Jurkat, Clone E6-1 (cell line): ENCODE data around the gene DGCR2.
"Not testable (repeated sequence)": the region's sequence is repeated elsewhere in the genome, so short reads cannot be mapped to it uniquely, and the experiment has no call there.

ENCODE experiments used
- DNase-seq: peaks from one replicate; pipeline ENCODE4 v3.0.0-alpha.2; 2011; ENCODE audit warnings: low read depth, low spot score
- H3K4me3 ChIP-seq: 2 replicates; pipeline ENCODE4 v1.5.1; 2011; ENCODE audit warnings: mild to moderate bottlenecking, low read length, control low read depth, moderate library complexity

The DGCR2 gene

GRCh38 chr22:19088866-19089595 lies 33.2 kb downstream of the DGCR2 start:
- H3K4me3 ChIP-seq: no peak overlapping the region
- DNase-seq: no peak

DNA sequence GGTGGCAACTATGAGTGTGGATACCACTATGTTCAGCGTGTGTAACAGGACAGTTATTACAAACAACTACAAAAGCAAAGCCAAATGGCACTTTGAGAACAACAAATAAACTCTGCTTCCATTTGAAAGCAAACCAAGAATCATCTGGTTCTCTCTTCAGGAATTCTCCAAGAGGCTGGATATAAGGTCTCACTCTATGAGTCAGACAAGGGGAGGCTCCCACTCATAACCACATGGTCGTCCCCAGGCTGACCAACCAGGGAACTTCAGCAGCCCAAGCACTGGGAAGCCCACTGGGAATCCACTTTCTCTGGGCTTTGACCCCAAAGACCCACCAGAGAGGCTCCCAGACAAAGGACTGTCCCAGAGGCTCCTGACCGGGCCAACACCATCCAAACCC lies 35.3 kb downstream of the DGCR2 start:
- no peak overlapping the region for H3K4me3 ChIP-seq
- no peak for DNase-seq

DNA sequence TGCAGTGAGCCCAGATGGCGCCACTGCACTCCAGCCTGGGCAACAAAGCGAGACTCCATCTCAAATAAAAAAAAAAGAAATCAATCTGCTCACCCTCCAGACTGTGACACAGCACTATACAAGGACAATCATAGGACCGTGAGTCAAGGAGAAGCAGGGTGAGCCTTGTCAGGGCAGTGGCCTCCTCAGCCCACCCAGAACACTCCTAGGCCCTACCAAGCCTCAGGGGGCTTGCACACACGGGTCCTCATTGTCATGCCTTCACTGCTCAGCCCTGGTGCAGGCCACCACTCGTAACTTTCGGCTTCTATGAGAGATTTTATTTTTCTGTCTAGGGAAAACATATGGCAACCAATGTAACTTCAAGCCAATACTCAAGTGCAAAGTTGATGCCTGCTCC lies 35.8 kb downstream of the DGCR2 start:
- H3K4me3 ChIP-seq: no peak overlapping the region
- DNase-seq: no peak

GRCh38 chr22:19085233-19085718 lies 36.9 kb downstream of the DGCR2 start:
- H3K4me3 ChIP-seq: no peak overlapping the region
- no peak for DNase-seq

- DNase-seq, H3K4me3 ChIP-seq: not testable (repeated sequence)
These were observed 37.6 kb downstream of the DGCR2 start for GRCh38 chr22:19084586-19084985.

DNA sequence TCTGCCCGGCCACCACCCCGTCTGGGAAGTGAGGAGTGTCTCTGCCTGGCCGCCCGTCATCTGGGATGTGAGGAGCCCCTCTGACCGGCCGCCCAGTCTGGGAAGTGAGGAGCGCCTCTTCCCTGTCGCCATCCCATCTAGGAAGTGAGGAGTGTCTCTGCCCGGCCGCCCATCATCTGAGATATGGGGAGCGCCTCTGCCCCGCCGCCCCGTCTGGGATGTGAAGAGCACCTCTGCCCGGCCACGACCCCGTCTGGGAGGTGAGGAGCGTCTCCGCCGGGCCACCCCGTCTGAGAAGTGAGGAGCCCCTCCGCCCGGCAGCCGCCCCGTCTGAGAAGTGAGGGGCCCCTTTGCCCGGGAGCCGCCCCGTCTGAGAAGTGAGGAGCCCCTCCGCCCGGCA lies 38.1 kb downstream of the DGCR2 start:
- H3K4me3 ChIP-seq, DNase-seq: not testable (repeated sequence)

- DNase-seq: no peak
- H3K4me3 ChIP-seq: no peak overlapping the region
These were observed 39.4 kb downstream of the DGCR2 start for GRCh38 chr22:19082793-19083192.

DNA sequence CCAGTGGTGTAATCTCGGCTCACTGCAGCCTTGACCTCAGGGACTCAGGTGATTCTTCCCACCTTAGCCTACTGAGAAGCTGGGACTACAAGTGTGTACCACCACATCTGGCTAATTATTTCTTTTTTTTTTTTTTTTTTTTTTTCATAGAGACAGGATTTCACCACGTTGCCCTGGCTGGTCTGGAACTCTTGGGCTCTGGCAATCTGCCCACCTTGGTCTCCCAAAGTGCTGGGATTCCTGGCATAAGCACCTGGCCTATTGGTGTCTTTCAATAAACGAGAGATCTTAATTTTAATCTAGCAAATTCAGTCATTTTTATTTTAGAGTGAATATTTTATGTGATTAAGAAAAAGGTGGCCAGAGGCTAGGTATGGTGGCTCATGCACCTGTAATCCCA lies 40.1 kb downstream of the DGCR2 start:
- no peak overlapping the region for H3K4me3 ChIP-seq
- DNase-seq: no peak

GRCh38 chr22:19081351-19081750 lies 40.9 kb downstream of the DGCR2 start:
- no peak overlapping the region for H3K4me3 ChIP-seq
- no peak for DNase-seq

GRCh38 chr22:19080853-19081252 lies 41.4 kb downstream of the DGCR2 start:
- DNase-seq: no peak
- H3K4me3 ChIP-seq: no peak overlapping the region

GRCh38 chr22:19079691-19080090 lies 42.5 kb downstream of the DGCR2 start:
- H3K4me3 ChIP-seq: no peak overlapping the region
- no peak for DNase-seq

DNA sequence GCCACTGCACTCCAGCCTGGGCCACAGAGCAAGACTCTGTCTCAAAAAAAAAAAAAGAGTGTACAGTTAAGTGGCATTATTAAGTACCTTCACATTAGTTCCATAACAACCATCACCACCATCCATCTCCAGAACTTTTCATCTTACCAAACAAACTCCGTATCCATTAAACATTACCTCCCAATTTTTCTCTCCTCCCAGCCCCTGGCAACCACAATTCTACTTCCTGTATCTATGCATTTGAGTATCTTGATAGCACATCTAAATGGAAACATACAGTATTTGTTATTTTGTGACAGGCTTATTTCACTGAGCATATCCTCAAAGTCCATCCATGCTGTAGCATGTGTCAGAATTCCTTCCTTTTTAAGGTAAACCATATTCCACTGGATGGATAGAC lies 46.8 kb downstream of the DGCR2 start:
- DNase-seq: no peak
- H3K4me3 ChIP-seq: no peak overlapping the region

GRCh38 chr22:19072853-19073252 lies 49.4 kb downstream of the DGCR2 start:
- not testable (repeated sequence) for H3K4me3 ChIP-seq, DNase-seq

DNA sequence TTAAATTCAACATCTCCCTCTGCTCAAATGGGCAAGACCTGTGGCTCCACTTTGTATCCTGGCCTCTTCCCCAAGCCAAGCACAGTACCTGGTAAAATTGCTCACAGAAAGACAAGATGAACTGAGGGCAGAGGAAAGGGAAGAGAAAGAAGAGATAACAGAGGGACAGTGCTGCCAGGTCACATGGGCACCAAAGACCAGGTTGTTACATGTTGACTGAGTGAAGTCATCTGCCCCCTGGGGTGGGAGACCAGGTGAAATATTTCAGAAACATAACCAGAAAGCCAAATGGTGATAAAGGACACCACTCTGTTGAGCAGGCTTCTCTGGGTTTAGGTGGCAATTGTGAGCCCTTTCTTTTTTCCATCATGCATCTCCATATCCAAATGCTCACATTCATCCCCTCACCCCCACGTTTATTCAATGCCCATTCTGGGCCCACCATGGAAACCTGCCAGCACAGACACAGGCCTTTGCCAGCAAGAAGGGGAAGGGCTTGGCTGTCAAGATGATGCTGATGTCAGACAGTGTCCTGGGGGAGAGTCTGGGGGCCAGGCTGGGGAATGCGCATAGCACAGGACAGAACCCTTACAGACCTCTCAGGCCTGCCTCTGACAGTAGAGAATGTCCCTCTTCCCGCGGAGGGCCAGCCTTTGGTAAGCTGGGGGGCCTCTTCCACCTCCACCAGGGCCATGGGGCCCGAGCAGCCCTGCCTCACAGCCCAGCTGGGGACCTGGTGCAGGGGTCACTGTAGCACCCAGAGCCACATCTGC lies 51.6 kb downstream of the DGCR2 start:
- no peak for DNase-seq
- H3K4me3 ChIP-seq: no peak overlapping the region

GRCh38 chr22:19069451-19069850 lies 52.8 kb downstream of the DGCR2 start:
- no peak overlapping the region for H3K4me3 ChIP-seq
- DNase-seq: no peak

GRCh38 chr22:19068784-19069271 lies 53.4 kb downstream of the DGCR2 start:
- no peak overlapping the region for H3K4me3 ChIP-seq
- no peak for DNase-seq

DNA sequence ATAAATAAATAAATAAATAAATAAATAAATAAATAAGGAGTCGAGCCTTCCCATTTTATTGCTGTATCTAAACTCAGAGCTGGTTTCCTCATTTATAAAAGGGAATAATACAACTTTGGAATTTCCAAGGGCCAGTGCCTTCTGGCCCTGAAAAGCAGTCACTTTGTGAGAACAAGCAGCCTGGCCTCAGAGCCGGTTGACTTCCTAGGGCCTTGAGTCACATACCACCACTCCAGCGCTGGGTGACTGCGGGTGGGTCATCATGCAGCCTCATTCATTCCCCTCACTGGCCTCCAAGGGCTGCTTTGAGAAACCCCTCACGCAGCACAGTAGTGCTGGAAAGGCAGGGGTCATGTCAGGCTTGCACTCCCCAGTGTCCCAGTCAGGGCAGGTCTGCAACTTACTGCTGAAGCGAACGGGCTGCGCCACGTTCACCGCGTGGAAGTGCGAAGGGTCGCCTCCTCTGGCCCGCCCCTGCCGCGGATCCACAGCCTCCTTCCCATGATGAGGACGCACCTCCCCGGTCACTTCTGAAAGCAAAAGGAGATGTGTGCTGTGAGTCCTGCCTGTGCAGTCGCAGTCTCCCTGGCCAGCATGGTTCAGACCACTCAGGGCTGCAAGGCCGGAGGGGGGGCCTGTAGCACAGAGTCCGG lies 54.4 kb downstream of the DGCR2 start:
- no peak overlapping the region for H3K4me3 ChIP-seq
- no peak for DNase-seq

DNA sequence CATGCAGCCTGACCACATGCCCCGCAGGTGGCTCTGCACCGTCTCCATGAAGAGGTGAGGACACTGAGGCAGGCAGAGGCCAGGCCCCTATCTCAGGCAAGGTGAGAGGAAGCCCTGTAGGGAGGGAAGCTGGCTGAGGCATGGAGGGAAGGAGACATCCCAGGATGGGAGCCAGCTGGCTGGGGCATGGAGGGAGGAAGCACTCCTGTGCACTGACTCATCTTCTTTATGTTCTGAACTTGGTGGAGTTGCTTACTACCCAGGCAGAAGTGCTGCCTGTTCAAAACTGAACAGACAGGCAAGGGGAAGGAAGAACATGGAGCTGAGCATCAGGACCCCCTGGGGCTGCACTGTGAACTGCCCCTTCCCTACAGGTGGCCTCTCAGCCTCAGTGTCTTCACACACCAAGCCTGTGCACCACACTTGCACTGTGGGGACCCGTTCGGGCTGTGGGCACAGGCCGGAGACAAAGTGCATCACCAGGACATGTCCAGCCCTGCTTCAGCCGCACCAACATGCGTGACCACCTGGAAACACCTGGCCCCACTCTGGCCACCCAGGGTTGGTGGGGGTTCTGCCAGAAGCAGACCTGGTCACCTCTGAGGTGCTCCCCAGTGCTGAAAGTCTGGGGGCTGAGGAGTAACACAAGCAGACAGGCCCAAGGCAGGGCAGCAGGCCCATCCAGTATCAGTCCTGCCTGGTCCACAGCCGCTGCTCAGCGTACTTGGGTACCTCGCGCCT lies 55.5 kb downstream of the DGCR2 start:
- H3K4me3 ChIP-seq: no peak overlapping the region
- no peak for DNase-seq

DNA sequence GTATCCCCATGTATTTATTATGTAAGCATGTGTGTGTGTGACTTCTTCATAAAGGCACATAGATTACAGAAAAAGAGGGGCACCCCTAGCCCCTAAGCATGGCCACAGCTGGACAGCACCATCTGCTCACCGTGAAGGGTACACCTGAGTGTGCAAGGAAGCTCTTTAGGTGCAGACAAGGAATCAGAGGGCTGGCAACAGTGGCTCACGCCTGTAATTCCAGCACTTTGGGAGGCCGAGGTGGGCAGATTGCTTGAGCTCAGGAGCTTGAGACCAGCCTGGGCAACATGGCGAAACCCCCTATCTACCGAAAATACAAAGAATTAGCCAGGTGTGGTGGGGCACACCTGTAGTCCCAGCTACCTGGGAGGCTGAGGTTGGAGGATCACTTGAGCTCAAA lies 56.3 kb downstream of the DGCR2 start:
- H3K4me3 ChIP-seq: no peak overlapping the region
- no peak for DNase-seq
